ENCODE measurements around the gene GALM. TPM values are rescaled to one million over a fixed set of nuclear protein-coding genes. Genes with fewer than 3 reads are reported as not detected.

GALM gene
- total and polyA plus RNA-seq, 2 of the 13 experiments (the other 11 are each of a cell fraction or from before 2014, with no cell fraction given), result 65.5 to 90.0 TPM

GRCh38 chr2:38750891-38751595 lies 85.1 kb downstream of the GALM start, which contains the start of gene SRSF7 (continued):
- TF ChIP-seq ZNF280D (CRISPR knock-in tag; IDR thresholded peaks at IDR 0.05) (peak; percentile 80), ZNF616 (CRISPR knock-in tag; IDR thresholded peaks at IDR 0.05; ENCODE audit: low read depth) (no peak), TEF (CRISPR knock-in tag; IDR thresholded peaks at IDR 0.05) (0 out of 2 replicates have a peak, but pooled peaks have one; percentile 44), HNRNPH1 (optimal IDR thresholded peaks at IDR 0.05; ENCODE audit: low read depth, low read length) (no peak), GLI4 (CRISPR knock-in tag; IDR thresholded peaks at IDR 0.05; ENCODE audit: borderline replicate concordance) (peak; percentile 83; the same call in 1 of the 2 replicates), TFAP4 (IDR thresholded peaks at IDR 0.05; ENCODE audit: borderline replicate concordance, low read depth) (no peak; the same call in 1 of the 2 replicates), ZBED4 (CRISPR knock-in tag; IDR thresholded peaks at IDR 0.05; ENCODE audit: borderline replicate concordance) (peak; percentile 66; the same call in 1 of the 2 replicates), ZNF460 (CRISPR knock-in tag; IDR thresholded peaks at IDR 0.05; ENCODE audit: borderline replicate concordance) (no peak; the same call in 1 of the 2 replicates), HCFC1 (IDR thresholded peaks at IDR 0.05; ENCODE audit: low read depth, low read length) (peak; percentile 42; the same call in 1 of the 2 replicates), ZBTB44 (CRISPR knock-in tag; IDR thresholded peaks at IDR 0.05) (peak; percentile 95), POLR2G (IDR thresholded peaks at IDR 0.05; ENCODE audit: low read depth, low read length) (peak; percentile 100), ZNF75D (CRISPR knock-in tag; IDR thresholded peaks at IDR 0.05; ENCODE audit: borderline replicate concordance) (peak; percentile 78; the same call in 1 of the 2 replicates), HOXA3 (CRISPR knock-in tag; IDR thresholded peaks at IDR 0.05) (peak; percentile 97), ZBTB25 (CRISPR knock-in tag; IDR thresholded peaks at IDR 0.05) (peak; percentile 71; the same call in 1 of the 2 replicates), NRL (CRISPR knock-in tag; IDR thresholded peaks at IDR 0.05; ENCODE audit: borderline replicate concordance) (peak; percentile 89), FOSL2 (CRISPR knock-in tag; IDR thresholded peaks at IDR 0.05) (no peak; the same call in 1 of the 2 replicates)

All from HepG2 (cell line).